Bone marrow (tissue), 2 donors: ENCODE data around the gene IMPA2.
"Not testable (repeated sequence)": the region's sequence is repeated elsewhere in the genome, so short reads cannot be mapped to it uniquely, and the experiment has no call there.

Experiments
- DNase-seq, 2 donors: peaks; one replicate each; lab custom pipeline; 2025; lab: John Stamatoyannopoulos, UW

Gene IMPA2

GRCh38 chr18:11962597-11962996 lies 18.7 kb upstream of the IMPA2 start:
- no peak for DNase-seq

- DNase-seq: no peak
These were observed 17.3 kb upstream of the IMPA2 start for GRCh38 chr18:11963991-11964484.

GRCh38 chr18:11969904-11970835 lies 11.1 kb upstream of the IMPA2 start:
- DNase-seq: no peak

- not testable (repeated sequence) for DNase-seq
These were observed 10.5 kb upstream of the IMPA2 start for GRCh38 chr18:11970836-11971226.

- no peak for DNase-seq
These were observed 8.7 kb upstream of the IMPA2 start for GRCh38 chr18:11972371-11973174.

- no peak for DNase-seq
These were observed 6.5 kb upstream of the IMPA2 start for GRCh38 chr18:11974741-11975325.

GRCh38 chr18:11975723-11976122 lies 5.6 kb upstream of the IMPA2 start:
- no peak for DNase-seq

GRCh38 chr18:11976315-11977152 lies 4.8 kb upstream of the IMPA2 start:
- DNase-seq: no peak

- no peak for DNase-seq
These were observed 4.2 kb upstream of the IMPA2 start for GRCh38 chr18:11977153-11977466.

- no peak for DNase-seq
These were observed 2.4 kb upstream of the IMPA2 start for GRCh38 chr18:11978956-11979355.

- no peak for DNase-seq
These were observed 1.2 kb upstream of the IMPA2 start for GRCh38 chr18:11980163-11980493.

GRCh38 chr18:11980494-11981191 lies 664 bp upstream of the IMPA2 start:
- peak; percentile 94 to 95 for DNase-seq

- peak in 1 of 2 donors; percentile 45 for DNase-seq
These were observed 448 bp downstream of the IMPA2 start for GRCh38 chr18:11981543-11982366.

- no peak for DNase-seq
These were observed 1.7 kb downstream of the IMPA2 start for GRCh38 chr18:11982981-11983380.

- no peak for DNase-seq
These were observed 2.3 kb downstream of the IMPA2 start for GRCh38 chr18:11983592-11983991.

- no peak for DNase-seq
These were observed 2.8 kb downstream of the IMPA2 start for GRCh38 chr18:11984091-11984490.

GRCh38 chr18:11985586-11985985 lies 4.3 kb downstream of the IMPA2 start:
- DNase-seq: no peak

GRCh38 chr18:11986061-11986460 lies 4.8 kb downstream of the IMPA2 start:
- no peak for DNase-seq

- peak in 1 of 2 donors; percentile 81 for DNase-seq
These were observed 6.2 kb downstream of the IMPA2 start for GRCh38 chr18:11987527-11987926.

GRCh38 chr18:11989174-11989573 lies 7.9 kb downstream of the IMPA2 start:
- DNase-seq: no peak
